GM23338 (cell line): Measurements from ENCODE around the gene PRDM7. TPM values are rescaled to one million over a fixed set of nuclear protein-coding genes. Genes with fewer than 3 reads are reported as not detected.

ENCODE experiments used
- CREB1 ChIP-seq: fragments of 250-450 bp; sonication (Bioruptor Pico); IDR thresholded peaks from 2 replicates; pipeline ENCODE4 v1.5.0; 2020; ENCODE audit warnings: low read depth, mild to moderate bottlenecking, moderate library complexity
- EZH2 ChIP-seq: fragments of 200-600 bp; sonication (generic); IDR thresholded peaks from one replicate; pipeline ENCODE4 v1.8.0; 2017; ENCODE audit warnings: antibody characterized with exemption, mild to moderate bottlenecking, low read depth; ENCODE audit not compliant: unreplicated experiment
- JUNB ChIP-seq: IDR thresholded peaks from one replicate; pipeline ENCODE4 v1.6.1; 2016; ENCODE audit warnings: antibody characterized with exemption; ENCODE audit not compliant: unreplicated experiment
- NANOG ChIP-seq: IDR thresholded peaks from 2 replicates; pipeline ENCODE4 v1.6.1; 2016; ENCODE audit warnings: antibody characterized with exemption, borderline replicate concordance
- ZNF462 ChIP-seq: fragments of 250-450 bp; sonication (Bioruptor Pico); IDR thresholded peaks from 2 replicates; pipeline ENCODE4 v1.5.0; 2020; ENCODE audit warnings: mild to moderate bottlenecking, moderate library complexity
- polyA plus RNA-seq: library from polyadenylated mRNA; unstranded; fragments of >200 nt; fragmentation: Nextera tagmentation; extraction: Ambion mirVana; gene quantifications from 2 replicates; pipeline ENCODE4 v1.2.1, GENCODE V29; 2016
- total RNA-seq: library from RNA; depleted of rRNA; stranded (reverse); fragments of >200 nt; shearing (Covaris generic); gene quantifications from 2 replicates; pipeline ENCODE4 v1.2.3, GENCODE V29; 2014
- TF ChIP-seq, protein P1 (sequence below): IDR thresholded peaks from one replicate; pipeline ENCODE4 v1.6.1; 2018; ENCODE audit warnings: antibody characterized with exemption; ENCODE audit not compliant: unreplicated experiment

Gene PRDM7
- total and polyA plus RNA-seq, 2 experiments from 2014 or later = 0.08 TPM; not detected in 1

DNA sequence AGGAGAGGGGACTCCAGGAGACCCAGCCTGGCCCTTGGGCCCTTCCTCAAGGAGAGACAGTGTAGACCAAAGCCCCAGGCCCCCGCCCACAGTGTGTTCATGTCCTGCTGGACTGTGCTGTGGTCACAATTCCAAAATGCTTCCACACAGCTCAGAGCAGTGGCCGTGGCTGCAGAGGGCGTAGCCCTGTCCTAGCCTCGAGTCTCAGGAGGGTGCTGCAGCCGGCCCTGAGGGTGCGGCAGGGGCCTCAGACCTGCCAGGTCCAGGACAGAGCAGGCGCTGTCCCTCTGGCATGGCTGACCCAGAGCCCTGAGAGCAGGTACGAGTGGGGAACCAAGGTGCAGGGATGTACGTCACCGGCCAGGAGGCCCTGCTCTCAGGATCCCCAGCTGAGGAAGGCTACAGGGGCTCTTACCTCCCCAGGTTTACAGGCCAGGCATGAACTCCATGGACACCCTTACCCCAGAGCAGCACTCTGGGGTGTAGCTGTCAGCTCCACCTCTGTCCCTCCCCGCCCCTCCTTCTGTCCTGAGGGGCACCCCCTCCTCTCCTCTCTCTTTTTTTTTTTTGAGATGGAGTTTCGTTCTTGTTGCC is 65.1 kb downstream of the PRDM7 start (continued):
- TF ChIP-seq ZNF462 (CRISPR knock-in tag) (no peak), JUNB (no peak), NANOG (no peak), CREB1 (CRISPR knock-in tag) (no peak), EZH2 (no peak)
- TF ChIP-seq, protein P1, sequence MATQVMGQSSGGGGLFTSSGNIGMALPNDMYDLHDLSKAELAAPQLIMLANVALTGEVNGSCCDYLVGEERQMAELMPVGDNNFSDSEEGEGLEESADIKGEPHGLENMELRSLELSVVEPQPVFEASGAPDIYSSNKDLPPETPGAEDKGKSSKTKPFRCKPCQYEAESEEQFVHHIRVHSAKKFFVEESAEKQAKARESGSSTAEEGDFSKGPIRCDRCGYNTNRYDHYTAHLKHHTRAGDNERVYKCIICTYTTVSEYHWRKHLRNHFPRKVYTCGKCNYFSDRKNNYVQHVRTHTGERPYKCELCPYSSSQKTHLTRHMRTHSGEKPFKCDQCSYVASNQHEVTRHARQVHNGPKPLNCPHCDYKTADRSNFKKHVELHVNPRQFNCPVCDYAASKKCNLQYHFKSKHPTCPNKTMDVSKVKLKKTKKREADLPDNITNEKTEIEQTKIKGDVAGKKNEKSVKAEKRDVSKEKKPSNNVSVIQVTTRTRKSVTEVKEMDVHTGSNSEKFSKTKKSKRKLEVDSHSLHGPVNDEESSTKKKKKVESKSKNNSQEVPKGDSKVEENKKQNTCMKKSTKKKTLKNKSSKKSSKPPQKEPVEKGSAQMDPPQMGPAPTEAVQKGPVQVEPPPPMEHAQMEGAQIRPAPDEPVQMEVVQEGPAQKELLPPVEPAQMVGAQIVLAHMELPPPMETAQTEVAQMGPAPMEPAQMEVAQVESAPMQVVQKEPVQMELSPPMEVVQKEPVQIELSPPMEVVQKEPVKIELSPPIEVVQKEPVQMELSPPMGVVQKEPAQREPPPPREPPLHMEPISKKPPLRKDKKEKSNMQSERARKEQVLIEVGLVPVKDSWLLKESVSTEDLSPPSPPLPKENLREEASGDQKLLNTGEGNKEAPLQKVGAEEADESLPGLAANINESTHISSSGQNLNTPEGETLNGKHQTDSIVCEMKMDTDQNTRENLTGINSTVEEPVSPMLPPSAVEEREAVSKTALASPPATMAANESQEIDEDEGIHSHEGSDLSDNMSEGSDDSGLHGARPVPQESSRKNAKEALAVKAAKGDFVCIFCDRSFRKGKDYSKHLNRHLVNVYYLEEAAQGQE = no peak
